Progenitor cell of endocrine pancreas (in vitro differentiated cells): ENCODE results near the gene PTPN21. TPM values are rescaled to one million over a fixed set of nuclear protein-coding genes. Genes with fewer than 3 reads are reported as not detected.

Experiments
- DNase-seq: peaks from one replicate; pipeline ENCODE4 v3.0.0; 2021; ENCODE audit warnings: low spot score; ENCODE audit not compliant: unreplicated experiment
- H3K27ac Mint-ChIP-seq: 2 replicates; pipeline ENCODE4 v1.8.0; 2021; ENCODE audit warnings: mild to moderate bottlenecking, moderate library complexity, mixed read lengths
- H3K27me3 Mint-ChIP-seq: 2 replicates; pipeline ENCODE4 v1.8.0; 2021; ENCODE audit warnings: mixed read lengths
- H3K36me3 Mint-ChIP-seq: 2 replicates; pipeline ENCODE4 v1.8.0; 2022; ENCODE audit warnings: mixed read lengths; ENCODE audit not compliant: insufficient read depth
- H3K4me1 Mint-ChIP-seq: 2 replicates; pipeline ENCODE4 v1.8.0; 2021; ENCODE audit warnings: low read depth, mixed read lengths
- H3K4me3 Mint-ChIP-seq: 2 replicates; pipeline ENCODE4 v1.8.0; 2021; ENCODE audit warnings: low read depth, mild to moderate bottlenecking, moderate library complexity, mixed read lengths
- H3K9me3 Mint-ChIP-seq: 2 replicates; pipeline ENCODE4 v1.8.0; 2021; ENCODE audit warnings: low read depth, mixed read lengths
- CTCF ChIP-seq: fragments of 200-600 bp; sonication (generic); IDR thresholded peaks from one replicate; pipeline ENCODE4 v1.5.0; 2021; ENCODE audit warnings: antibody characterized with exemption, mild to moderate bottlenecking; ENCODE audit not compliant: unreplicated experiment
- total RNA-seq: library from RNA; stranded (reverse); gene quantifications from 2 replicates; pipeline ENCODE4 v1.2.1, GENCODE V29; 2021

Gene PTPN21
- total RNA-seq, 1 donor from 2014 or later = 40.0 TPM

GRCh38 chr14:88505621-88506020, 49.2 kb downstream of the PTPN21 start:
- no peaks in the 10 kb centered on the region for H3K9me3 Mint-ChIP-seq
- no peak overlapping the region for H3K4me3 Mint-ChIP-seq
- TF ChIP-seq CTCF = no peak
- no peak overlapping the region for H3K27ac Mint-ChIP-seq
- no peaks in the 10 kb centered on the region for H3K4me1 Mint-ChIP-seq
- H3K36me3 Mint-ChIP-seq = peaks cover 12% of the 10 kb centered on the region
- no peaks in the 10 kb centered on the region for H3K27me3 Mint-ChIP-seq
- DNase-seq = no peak

GRCh38 chr14:88504602-88505001, 50.2 kb downstream of the PTPN21 start:
- Mint-ChIP-seq H3K27me3 (no peaks in the 10 kb centered on the region), H3K9me3 (no peaks in the 10 kb centered on the region), H3K4me1 (no peaks in the 10 kb centered on the region), H3K27ac (no peak overlapping the region), H3K36me3 (peaks cover 10% of the 10 kb centered on the region), H3K4me3 (no peak overlapping the region)
- no peak for TF ChIP-seq CTCF
- DNase-seq = no peak

GRCh38 chr14:88503754-88504406, 50.9 kb downstream of the PTPN21 start:
- TF ChIP-seq CTCF = no peak
- H3K36me3 Mint-ChIP-seq = peaks cover 12% of the 10 kb centered on the region
- H3K4me1 Mint-ChIP-seq = no peaks in the 10 kb centered on the region
- H3K27ac Mint-ChIP-seq = no peak overlapping the region
- no peaks in the 10 kb centered on the region for H3K9me3 Mint-ChIP-seq
- H3K27me3 Mint-ChIP-seq = no peaks in the 10 kb centered on the region
- DNase-seq = no peak
- H3K4me3 Mint-ChIP-seq = no peak overlapping the region

GRCh38 chr14:88502740-88503139, 52.1 kb downstream of the PTPN21 start:
- no peak for TF ChIP-seq CTCF
- Mint-ChIP-seq H3K27me3 (no peaks in the 10 kb centered on the region), H3K4me1 (no peaks in the 10 kb centered on the region), H3K9me3 (no peaks in the 10 kb centered on the region), H3K27ac (no peak overlapping the region), H3K36me3 (peaks cover 15% of the 10 kb centered on the region), H3K4me3 (no peak overlapping the region)
- no peak for DNase-seq

- peaks cover 5% of the 10 kb centered on the region for H3K4me1 Mint-ChIP-seq
- H3K9me3 Mint-ChIP-seq = no peaks in the 10 kb centered on the region
- no peak overlapping the region for H3K4me3 Mint-ChIP-seq
- H3K27ac Mint-ChIP-seq = no peak overlapping the region
- peaks cover 15% of the 10 kb centered on the region for H3K36me3 Mint-ChIP-seq
- TF ChIP-seq CTCF = no peak
- DNase-seq = no peak
- H3K27me3 Mint-ChIP-seq = no peaks in the 10 kb centered on the region
Measured at GRCh38 chr14:88500611-88501010, 54.2 kb downstream of the PTPN21 start.
